Gastroesophageal sphincter (tissue), 3 donors: ENCODE results near the gene ST7.
"Not testable (repeated sequence)": the region's sequence is repeated elsewhere in the genome, so short reads cannot be mapped to it uniquely, and the experiment has no call there.

ENCODE experiments used
- POLR2A ChIP-seq, 2 donors: fragments of 450-650 bp; IDR thresholded peaks; one replicate each; pipeline ENCODE4 v1.6.1; 2017; ENCODE audit warnings: antibody characterized with exemption in 2 of 2, mild to moderate bottlenecking in 2 of 2, moderate library complexity in 1 of 2
- POLR2AphosphoS5 ChIP-seq: sonication (generic); formaldehyde crosslinking; IDR thresholded peaks from one replicate; pipeline ENCODE4 v1.6.1; 2017; ENCODE audit warnings: antibody characterized with exemption
- TF ChIP-seq, protein P1 (sequence below), 4 experiments: fragments of 200-600 bp in 2 of 4; fragments of 450-650 bp in 2 of 4; sonication (generic) in 1 of 4; IDR thresholded peaks; one replicate each; pipeline ENCODE4 v1.5.1; 2017 to 2019; ENCODE audit warnings: antibody characterized with exemption in 4 of 4, mild to moderate bottlenecking in 2 of 4, moderate library complexity in 2 of 4

DNA sequence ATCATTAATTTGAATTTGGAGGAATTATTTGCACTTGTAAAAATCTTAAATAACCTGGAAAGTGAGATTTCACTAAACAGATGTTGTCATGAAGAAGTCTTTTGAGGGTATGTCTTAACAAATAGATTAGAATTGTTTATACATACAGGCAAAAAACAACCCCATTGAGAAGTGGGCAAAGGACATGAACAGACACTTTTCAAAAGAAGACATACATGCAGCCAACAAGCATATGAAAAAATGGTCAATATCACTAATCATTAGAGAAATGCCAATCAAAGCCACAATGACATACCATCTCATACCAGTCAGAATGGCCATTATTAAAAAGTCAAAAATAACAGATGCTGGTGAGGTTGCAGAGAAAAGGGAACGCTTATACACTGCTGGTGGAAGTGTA, 77.0 kb downstream of the ST7 start:
- TF ChIP-seq, protein P1, sequence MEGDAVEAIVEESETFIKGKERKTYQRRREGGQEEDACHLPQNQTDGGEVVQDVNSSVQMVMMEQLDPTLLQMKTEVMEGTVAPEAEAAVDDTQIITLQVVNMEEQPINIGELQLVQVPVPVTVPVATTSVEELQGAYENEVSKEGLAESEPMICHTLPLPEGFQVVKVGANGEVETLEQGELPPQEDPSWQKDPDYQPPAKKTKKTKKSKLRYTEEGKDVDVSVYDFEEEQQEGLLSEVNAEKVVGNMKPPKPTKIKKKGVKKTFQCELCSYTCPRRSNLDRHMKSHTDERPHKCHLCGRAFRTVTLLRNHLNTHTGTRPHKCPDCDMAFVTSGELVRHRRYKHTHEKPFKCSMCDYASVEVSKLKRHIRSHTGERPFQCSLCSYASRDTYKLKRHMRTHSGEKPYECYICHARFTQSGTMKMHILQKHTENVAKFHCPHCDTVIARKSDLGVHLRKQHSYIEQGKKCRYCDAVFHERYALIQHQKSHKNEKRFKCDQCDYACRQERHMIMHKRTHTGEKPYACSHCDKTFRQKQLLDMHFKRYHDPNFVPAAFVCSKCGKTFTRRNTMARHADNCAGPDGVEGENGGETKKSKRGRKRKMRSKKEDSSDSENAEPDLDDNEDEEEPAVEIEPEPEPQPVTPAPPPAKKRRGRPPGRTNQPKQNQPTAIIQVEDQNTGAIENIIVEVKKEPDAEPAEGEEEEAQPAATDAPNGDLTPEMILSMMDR (IDR thresholded peaks at IDR 0.05): not testable (repeated sequence)
- TF ChIP-seq POLR2AphosphoS5; POLR2A (IDR thresholded peaks at IDR 0.05): not testable (repeated sequence)
